ENCODE data around the gene SLC4A5.
A peak's percentile ranks its signal among the peaks of the same experiment; 100 is the strongest.

SLC4A5 gene

DNA sequence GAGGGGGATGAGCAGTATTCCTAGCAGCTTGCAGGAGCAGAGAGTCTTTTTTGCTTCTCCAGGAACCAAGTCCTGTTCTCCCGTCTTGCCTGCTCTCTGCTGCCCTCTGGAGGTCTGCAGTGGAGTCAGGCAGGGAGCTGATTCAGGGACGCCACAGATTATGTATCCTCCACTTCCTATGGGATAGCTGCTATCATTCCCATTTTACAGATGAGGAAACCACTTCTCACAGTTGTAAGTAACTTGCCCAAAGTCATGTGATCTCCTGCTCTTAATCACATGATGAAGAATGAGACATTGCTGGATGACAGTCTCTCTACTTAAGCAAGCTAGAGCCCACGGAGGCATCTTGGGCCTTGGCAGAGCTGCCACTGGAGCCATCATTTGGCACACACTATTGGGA, 8.3 kb downstream of the SLC4A5 start:
- ChIA-PET POLR2A (ENCODE audit: low non-redundant PET) (no interaction called here), CTCF (interaction anchor here (0.6 to 2.3 kb wide), 29 partner anchors 8 to 772 kb away, joined by 3 to 27 read pairs (median 5); partner anchors contain the start of gene SLC4A5)
- DNase-seq (ENCODE audit: low spot score): peak; percentile 72
- TF ChIP-seq, protein P1, sequence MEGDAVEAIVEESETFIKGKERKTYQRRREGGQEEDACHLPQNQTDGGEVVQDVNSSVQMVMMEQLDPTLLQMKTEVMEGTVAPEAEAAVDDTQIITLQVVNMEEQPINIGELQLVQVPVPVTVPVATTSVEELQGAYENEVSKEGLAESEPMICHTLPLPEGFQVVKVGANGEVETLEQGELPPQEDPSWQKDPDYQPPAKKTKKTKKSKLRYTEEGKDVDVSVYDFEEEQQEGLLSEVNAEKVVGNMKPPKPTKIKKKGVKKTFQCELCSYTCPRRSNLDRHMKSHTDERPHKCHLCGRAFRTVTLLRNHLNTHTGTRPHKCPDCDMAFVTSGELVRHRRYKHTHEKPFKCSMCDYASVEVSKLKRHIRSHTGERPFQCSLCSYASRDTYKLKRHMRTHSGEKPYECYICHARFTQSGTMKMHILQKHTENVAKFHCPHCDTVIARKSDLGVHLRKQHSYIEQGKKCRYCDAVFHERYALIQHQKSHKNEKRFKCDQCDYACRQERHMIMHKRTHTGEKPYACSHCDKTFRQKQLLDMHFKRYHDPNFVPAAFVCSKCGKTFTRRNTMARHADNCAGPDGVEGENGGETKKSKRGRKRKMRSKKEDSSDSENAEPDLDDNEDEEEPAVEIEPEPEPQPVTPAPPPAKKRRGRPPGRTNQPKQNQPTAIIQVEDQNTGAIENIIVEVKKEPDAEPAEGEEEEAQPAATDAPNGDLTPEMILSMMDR (conservative IDR thresholded peaks at IDR 0.05; ENCODE audit: low read depth): peak; percentile 94
- H3K27ac ChIP-seq: no peak overlapping the region

DNA sequence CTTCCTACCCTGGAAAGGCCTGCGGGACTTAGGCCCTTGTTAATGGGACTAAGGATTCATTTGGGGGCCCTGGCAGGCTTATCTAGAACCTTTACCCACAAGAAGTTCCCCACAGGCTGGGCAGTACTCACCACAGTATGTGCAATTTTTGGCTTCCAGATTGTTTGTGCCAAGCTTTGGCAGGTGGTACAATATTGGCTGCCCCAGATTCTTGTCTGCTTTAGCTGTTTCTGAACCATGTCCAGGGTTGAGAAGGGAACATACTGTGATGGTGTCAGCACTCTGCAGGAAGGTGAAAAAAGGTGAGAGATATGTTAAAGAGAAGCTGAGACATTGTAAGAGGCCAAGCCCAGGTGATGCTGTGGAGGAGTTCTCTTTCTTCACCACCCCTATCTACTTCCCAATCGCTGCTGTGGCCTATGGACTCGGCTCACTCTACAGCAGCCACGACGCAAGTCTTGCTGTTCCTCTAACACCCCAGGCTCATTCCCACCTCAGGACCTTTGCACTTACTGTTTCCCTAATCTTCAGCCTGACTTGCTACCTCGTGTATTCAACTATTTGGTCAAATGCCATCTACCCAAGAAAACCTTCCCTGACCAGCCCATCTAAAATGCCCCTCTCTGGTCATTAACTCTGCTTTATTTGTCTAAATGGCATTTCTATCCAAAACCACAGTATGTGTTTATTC, 9.2 kb downstream of the SLC4A5 start:
- ChIA-PET POLR2A (ENCODE audit: low non-redundant PET) (no interaction called here), CTCF (interaction anchor here (0.6 to 2.3 kb wide), 16 partner anchors 9 to 510 kb away, joined by 3 to 27 read pairs (median 6); partner anchors contain the start of gene SLC4A5)
- H3K27ac ChIP-seq: no peak overlapping the region
- TF ChIP-seq, protein P1 (conservative IDR thresholded peaks at IDR 0.05; ENCODE audit: low read depth): no peak
- DNase-seq (ENCODE audit: low spot score): no peak

DNA sequence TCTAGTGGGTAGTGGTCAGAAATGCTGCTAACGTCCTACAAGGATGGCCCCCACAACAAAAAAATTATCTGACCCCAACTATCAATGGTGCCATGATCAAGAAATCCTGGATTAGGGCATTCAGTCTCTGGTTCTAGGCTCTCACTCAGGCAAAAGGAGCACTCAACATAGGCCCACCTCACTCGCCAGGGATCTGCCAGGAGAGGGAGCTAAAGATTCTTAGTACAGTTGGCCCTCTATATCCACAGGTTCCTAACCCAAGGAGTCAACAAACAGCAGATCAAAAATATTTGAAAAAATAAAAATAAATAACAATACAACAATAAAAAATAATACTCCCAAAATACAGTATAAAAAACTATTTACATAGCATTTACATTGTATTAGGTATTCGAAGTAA, 10.0 kb downstream of the SLC4A5 start:
- TF ChIP-seq, protein P1 (conservative IDR thresholded peaks at IDR 0.05; ENCODE audit: low read depth): no peak
- no peak for DNase-seq (ENCODE audit: low spot score)
- no peak overlapping the region for H3K27ac ChIP-seq
- ChIA-PET CTCF (interaction anchor here (0.6 to 0.7 kb wide), 4 partner anchors 14 to 797 kb away, joined by 3 to 4 read pairs (median 3); no protein-coding TSS in a partner anchor), POLR2A (ENCODE audit: low non-redundant PET) (no interaction called here)

DNA sequence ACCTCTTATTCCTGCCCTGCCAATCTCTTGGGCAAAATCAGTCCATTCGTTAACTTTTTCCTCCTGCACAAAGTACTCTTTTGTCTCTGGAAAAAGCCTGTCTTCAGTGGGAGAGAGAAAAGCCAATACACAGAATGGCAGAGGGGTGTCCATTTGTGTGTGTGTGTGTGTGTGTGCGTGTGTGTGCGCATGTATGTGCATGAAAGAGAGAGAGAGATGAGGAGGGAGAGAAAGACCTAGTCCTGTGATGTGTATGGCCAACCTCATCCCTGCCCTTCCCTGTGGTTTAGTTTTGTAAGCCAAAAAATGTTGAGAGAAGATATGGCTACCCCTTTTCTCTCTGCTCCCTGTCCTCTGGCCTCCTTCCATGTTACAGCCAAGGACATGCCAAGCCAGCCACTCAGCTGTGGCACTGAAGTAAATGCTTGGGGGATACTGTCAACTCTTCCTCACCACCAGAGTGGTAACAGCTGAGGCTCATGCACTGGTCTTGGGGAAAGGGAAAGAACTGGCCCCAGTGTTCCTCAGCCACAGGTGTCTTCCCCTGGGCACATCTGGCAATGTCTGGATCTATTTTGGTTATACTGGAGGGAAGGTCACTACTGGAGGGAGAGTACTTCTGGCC, 10.6 kb downstream of the SLC4A5 start:
- POLR2A ChIA-PET (ENCODE audit: low non-redundant PET): interaction anchor here (0.8 kb wide), 1 partner anchor 90 kb away, joined by 5 read pairs; no protein-coding TSS in a partner anchor
- CTCF ChIA-PET: interaction anchor here (0.6 to 0.7 kb wide), 2 partner anchors 14 to 18 kb away, joined by 3 to 4 read pairs; no protein-coding TSS in a partner anchor
- no peak overlapping the region for H3K27ac ChIP-seq
- DNase-seq (ENCODE audit: low spot score): no peak
- TF ChIP-seq, protein P1 (conservative IDR thresholded peaks at IDR 0.05; ENCODE audit: low read depth): no peak

DNA sequence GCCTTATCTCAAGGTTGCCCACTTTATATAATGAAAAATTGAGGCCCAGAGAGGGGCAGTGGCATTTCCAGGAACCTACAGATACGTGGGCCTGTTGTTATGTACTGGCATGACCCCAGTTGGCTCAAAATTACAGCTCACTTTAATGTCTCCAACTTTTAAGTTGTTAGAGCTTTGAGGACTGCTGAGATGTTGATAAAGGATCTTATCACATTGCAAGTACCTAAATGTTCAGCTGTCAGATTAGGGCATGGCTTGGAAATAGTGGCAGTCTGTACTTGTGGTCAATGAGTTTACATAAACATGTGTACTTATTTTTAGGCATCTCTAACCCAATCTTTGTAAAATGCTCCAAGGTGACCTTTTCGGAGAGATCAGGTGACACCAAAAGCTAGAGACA, 14.6 kb downstream of the SLC4A5 start:
- TF ChIP-seq, protein P1 (conservative IDR thresholded peaks at IDR 0.05; ENCODE audit: low read depth): no peak
- ChIA-PET CTCF (no interaction called here), POLR2A (ENCODE audit: low non-redundant PET) (no interaction called here)
- DNase-seq (ENCODE audit: low spot score): no peak
- no peak overlapping the region for H3K27ac ChIP-seq

DNA sequence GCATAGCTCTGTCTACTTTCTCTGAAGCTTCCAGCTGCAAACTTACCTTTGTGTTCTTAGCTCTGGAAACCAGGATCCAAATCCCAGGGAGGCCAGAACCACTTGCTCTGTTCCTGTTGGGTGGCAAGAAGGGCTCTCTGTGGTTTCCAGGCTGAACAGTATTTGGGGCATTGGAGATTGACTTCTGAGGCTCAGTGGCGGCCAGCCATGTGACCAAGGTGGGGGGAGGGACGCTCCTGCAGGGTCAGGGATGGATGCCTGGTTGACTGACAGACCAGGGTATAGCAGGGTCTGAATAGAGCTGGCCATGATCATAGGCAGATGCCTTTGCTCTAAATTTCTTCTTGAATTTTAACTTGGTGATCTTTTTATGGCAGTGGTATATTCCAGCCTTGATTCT, 15.1 kb downstream of the SLC4A5 start:
- TF ChIP-seq, protein P1 (conservative IDR thresholded peaks at IDR 0.05; ENCODE audit: low read depth): no peak
- ChIA-PET POLR2A (ENCODE audit: low non-redundant PET) (no interaction called here), CTCF (no interaction called here)
- no peak overlapping the region for H3K27ac ChIP-seq
- no peak for DNase-seq (ENCODE audit: low spot score)
